Gastroesophageal sphincter (tissue), 3 donors: ENCODE results near the gene ZBTB16.

Experiments used
- CTCF ChIP-seq, 4 experiments: fragments of 200-600 bp in 2 of 4; fragments of 450-650 bp in 2 of 4; sonication (generic) in 1 of 4; IDR thresholded peaks; one replicate each; pipeline ENCODE4 v1.5.1; 2017 to 2019; ENCODE audit warnings: antibody characterized with exemption in 4 of 4, mild to moderate bottlenecking in 2 of 4, moderate library complexity in 2 of 4
- EP300 ChIP-seq: sonication (generic); formaldehyde crosslinking; IDR thresholded peaks from one replicate; pipeline ENCODE4 v1.6.1; 2017; ENCODE audit warnings: antibody characterized with exemption, mild to moderate bottlenecking

DNA sequence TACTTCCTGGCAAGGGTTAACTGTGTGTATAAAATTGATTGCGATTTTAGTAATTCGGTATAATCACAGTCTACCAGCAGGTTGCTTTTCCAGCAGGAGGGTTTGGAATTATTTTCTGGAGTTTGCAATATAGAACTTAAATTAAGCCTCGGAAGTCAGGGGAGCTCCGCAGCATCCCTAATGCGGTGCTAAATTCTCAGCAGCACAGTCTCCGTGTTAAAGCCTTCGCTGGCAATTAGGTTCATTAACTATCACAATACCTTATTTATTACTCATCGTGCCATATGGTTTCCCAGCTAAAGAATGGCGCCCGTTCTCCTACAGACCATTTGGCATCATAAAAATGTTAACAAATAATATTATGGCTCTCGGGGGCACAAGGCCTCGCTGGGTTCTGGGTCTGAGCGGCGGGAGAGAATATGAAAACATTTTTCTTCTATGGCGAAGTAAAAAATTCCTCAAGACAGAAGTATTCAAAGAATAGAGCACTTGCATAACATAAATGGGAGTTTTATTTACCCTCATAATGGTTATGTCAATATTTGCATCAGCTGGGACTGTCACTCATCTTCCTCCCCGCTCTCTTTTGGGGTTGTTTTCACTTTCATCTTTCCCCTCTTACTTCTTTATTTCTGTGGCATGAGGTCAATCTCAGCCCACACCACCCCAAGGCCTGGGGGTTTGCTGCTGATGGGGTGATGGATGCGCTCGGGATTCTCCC lies 28.1 kb upstream of the ZBTB16 start:
- TF ChIP-seq CTCF (IDR thresholded peaks at IDR 0.05) (no peak), EP300 (no peak)
